MM.1S (cell line): ENCODE data around the gene HMG20A.

Source experiments
- EZH2phosphoT487 ChIP-seq: fragments of 300-600 bp; sonication (generic); IDR thresholded peaks from 2 replicates; pipeline ENCODE4 v1.6.1; 2018; ENCODE audit warnings: antibody characterized with exemption, low read length
- TF ChIP-seq, protein P1 (sequence below): fragments of 300-600 bp; sonication (generic); IDR thresholded peaks from 2 replicates; pipeline ENCODE4 v1.5.1; 2016; ENCODE audit warnings: antibody characterized with exemption, low read length, mixed read lengths

GRCh38 chr15:77506311-77507142 is 85.8 kb downstream of the HMG20A start:
- no peak for TF ChIP-seq EZH2phosphoT487
- TF ChIP-seq, protein P1, sequence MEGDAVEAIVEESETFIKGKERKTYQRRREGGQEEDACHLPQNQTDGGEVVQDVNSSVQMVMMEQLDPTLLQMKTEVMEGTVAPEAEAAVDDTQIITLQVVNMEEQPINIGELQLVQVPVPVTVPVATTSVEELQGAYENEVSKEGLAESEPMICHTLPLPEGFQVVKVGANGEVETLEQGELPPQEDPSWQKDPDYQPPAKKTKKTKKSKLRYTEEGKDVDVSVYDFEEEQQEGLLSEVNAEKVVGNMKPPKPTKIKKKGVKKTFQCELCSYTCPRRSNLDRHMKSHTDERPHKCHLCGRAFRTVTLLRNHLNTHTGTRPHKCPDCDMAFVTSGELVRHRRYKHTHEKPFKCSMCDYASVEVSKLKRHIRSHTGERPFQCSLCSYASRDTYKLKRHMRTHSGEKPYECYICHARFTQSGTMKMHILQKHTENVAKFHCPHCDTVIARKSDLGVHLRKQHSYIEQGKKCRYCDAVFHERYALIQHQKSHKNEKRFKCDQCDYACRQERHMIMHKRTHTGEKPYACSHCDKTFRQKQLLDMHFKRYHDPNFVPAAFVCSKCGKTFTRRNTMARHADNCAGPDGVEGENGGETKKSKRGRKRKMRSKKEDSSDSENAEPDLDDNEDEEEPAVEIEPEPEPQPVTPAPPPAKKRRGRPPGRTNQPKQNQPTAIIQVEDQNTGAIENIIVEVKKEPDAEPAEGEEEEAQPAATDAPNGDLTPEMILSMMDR: no peak
